Measurements from ENCODE around the gene GATAD2A.
A peak's percentile ranks its signal among the peaks of the same experiment; 100 is the strongest.
"Not testable (repeated sequence)": the region's sequence is repeated elsewhere in the genome, so short reads cannot be mapped to it uniquely, and the experiment has no call there.

The GATAD2A gene

DNA sequence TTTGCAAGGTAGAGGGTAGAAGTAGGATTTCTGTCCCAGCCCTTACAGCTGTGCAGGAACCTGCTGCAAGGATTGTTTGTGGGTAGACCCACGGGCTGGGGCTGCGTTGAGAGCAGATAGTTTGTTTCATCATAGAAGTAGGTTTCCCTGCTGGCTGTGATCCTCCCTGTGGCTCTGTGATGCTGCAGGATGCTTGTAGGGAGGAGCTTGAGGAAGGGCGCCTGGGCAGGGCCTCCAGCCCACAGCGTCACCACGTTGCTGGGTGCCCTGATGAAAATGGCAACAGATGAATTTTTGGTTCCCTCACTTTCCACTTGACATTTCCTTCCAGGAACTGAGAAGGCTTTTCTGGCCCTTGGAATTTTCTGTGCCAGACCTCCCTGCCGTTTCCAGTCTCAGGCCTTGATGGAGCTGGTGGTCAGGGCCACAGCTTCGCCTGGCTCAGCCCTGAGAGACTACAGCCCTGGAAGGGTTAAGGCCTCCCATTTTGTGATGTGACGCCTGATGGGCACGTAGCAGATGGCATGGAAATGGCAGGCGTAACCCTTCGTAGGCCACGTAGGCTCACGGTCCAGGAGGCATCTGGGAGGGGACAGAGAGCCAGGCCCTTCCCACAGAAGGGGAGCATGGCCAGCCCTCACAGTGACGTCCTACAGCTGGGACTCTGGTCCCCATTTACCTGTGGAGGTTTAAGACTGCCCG, 42.2 kb downstream of the GATAD2A start:
- no peak for DNase-seq

DNA sequence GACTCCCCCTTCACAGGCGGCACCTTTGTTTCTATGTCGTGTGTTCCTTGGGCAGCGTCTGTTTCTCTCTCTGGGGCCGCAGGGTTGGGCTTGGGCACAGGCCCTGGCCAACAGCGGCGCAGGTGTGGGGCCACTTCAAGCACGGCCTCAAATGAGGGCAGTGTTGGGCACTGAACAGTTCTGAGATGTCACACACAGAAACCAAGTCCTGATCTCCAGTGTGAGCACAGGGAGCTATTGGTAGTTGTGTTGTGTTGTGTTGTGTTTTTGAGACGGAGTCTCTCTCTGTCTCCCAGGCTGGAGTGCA, 42.7 kb downstream of the GATAD2A start:
- DNase-seq, result no peak

DNA sequence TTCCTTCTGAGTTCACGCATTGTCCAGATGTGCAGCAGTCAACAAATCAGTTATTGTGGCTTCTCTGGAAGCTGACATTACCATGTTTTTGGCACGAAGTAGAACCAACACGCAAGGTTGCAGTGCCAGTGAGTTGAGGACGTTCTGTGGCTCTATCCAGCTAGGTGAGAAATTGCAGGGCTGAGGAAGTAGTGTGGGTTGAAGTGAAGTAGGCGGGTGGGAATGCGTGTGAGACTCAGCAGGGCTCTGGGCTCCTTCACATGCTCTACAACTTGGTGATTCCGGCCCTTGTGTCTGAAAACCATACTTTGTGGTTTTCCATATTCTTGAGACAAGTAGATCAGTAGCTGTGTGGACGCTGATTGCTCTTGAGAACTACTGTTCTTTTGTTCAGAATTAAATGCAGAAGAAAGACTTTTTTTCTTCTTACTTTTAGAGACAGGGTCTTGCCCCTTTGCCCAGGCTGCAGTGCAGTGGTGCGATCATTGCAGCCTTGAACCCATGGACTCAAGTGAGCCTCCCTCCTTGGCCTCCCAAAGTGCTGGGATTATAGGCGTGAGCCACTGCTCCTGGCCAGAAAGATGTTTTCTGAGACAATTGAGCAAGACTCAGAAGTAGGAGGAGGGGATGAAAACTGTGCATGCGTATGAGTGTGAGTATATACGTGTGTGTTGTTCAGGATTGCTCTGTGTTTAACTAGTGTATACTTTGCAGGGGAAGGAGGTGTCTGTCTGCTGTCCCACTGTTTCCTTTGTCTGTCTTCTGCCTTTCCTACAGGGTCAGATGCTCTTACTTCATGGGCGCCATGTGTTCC, 46.2 kb downstream of the GATAD2A start:
- no peak for DNase-seq

DNA sequence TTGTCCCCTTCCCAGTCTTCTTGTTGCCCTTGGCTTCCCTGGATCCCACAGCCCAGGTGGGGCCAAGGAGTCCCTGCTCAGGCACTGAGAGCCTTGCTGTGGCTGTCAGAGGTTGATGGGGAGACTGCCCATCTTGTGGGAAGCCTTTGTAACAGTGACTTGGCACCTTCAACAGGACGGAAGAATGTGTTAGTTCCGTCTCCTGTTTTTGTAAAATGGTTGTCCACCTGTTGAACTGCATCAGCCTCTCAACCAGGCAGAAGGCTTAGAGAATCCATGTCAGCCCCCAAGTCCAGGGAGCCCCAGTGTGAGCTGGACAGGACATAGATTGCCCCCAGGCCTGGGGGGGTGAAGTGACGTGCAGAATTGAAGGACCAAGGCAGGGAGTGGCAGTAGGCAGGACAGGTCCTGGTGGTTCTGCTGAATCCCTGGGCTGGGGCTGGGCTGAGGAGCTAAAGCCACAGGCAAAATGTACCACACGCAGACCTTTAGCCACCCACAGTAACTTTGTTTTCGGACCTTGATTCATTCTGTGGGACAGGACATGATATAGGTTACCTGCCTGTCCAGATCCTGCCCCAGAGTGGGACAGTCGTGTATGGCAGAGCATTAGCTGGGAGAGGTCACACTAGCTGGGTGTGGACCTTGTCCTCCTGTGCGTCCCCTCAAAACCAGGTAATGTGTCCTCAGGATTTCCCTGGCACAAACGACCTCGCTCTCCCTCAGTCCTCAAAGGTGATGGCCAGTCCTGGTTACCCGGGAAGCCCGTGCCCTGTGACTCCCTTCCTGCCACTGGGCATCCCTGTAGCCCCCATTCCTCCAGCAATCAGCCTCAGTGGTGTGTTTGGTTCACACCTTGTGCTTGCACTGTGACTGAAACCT, 47.0 kb downstream of the GATAD2A start:
- no peak for DNase-seq

DNA sequence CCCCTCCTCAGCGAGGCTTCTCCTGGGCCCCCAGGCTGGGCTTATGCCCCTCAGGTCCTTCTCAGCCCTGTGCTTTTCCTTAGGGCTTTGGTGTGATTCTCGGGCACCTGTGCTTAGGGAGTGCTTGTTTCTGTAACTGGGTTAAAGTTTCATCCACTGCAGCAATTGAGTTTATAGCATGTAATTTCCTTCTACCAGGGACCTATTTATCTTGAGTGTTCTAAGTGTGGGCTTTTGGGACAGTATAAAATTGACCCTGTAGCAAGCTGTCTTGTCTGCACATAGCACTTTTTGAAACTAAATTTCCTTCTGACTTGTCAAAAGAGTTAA, 47.6 kb downstream of the GATAD2A start:
- DNase-seq, result no peak

DNA sequence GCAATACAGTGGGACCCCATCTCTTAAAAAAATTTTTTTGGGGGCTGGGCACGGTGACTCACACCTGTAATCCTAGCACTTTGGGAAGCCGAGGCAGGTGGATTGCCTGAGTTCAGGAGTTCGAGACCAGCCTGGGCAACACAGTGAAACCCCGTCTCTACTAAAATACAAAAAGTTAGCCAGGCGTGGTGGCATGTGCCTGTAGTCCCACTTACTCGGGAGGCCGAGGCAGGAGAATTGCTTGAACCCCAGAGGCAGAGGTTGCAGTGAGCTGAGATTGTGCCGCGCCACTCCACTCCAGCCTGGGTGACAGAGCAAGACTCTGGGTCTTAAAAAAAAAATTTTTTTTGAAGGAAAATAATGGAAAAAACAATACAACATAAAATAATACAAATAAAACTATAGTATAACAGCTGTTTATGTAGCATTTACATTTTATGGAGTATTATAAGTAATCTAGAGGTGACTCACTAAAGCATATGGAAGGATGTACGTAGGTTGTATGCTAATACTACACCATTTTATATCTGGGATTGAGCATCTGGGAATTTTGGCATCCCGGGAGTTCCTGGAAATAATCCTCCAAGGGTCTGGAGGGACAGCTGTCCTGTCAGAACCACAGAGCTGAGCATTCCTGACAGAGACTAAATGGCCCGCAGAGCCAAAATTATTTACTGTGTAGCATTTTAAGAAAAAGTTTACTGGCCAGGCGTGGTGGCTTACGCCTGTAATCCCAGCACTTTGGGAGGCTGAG, 49.9 kb downstream of the GATAD2A start:
- not testable (repeated sequence) for DNase-seq

DNA sequence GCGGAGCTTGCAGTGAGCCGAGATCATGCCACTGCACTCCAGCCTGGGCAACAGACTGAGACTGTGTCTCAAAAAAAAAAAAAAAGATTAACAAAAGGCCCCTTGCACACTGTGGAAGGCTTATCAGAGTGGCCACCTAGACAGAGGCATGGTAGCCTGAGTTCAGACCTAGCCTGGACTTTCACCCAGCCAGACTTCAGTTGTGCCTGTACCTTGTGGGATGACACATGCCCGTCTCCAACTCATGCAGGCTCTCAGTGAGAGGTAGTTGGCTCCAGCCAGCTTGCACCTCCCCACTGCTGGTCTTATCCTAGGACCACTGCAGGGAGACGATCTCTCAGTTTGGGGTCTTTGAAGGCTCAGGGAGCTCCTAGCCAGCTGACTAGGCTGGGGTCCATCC, 52.2 kb downstream of the GATAD2A start:
- no peak for DNase-seq

DNA sequence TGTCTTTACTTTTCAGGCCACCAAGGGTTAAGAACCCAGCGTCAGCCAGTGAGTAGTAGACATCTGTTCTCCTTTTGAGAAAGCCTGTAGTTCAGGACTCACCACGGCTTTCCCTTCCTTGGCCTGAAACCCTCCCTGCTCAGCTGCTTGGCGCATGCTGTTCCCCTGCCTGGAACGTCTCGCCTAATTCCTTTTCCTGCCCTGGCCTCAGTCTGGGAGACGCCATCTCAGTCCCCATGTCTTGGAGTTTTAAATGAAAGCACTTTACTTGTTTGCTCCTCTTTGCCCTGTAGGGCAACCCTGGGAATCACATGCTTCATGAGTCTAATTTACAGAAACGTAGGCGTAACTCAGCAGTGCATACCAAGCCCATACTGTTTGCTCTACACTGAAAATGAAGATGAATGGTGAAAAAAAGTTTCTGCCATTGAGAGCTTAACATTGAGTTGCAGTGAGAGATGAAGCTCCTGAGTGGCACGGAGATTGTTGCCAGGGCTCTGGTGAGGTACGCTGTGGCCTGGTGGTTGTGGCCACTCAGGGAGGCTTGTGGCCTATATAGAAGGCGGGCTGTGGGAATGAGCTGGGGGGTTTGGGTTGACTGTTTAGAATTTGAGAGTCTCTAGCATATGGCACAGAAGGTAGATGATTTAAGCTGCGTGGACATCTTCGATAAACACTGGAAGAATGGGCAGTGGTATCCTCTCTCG, 52.8 kb downstream of the GATAD2A start:
- DNase-seq, result no peak

DNA sequence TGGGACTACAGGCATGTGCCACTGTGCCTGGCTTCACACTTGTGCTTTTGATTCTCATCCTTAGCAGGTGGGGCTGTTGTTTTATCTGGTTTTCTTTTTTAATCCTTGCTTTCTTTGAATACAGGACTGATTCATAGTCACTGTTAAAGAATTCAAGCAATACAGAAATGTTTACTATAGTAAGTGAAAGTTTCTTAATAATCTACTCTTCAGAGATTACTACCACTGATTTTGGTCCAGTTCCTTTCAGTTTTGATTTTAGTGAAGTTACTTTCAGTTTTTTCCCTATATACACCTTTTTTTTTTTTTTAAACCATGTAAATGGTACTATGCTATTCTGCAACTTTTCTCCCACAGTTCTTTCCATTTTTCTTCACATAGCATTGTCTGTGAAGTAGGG, 53.6 kb downstream of the GATAD2A start:
- peak; percentile 57 for DNase-seq

DNA sequence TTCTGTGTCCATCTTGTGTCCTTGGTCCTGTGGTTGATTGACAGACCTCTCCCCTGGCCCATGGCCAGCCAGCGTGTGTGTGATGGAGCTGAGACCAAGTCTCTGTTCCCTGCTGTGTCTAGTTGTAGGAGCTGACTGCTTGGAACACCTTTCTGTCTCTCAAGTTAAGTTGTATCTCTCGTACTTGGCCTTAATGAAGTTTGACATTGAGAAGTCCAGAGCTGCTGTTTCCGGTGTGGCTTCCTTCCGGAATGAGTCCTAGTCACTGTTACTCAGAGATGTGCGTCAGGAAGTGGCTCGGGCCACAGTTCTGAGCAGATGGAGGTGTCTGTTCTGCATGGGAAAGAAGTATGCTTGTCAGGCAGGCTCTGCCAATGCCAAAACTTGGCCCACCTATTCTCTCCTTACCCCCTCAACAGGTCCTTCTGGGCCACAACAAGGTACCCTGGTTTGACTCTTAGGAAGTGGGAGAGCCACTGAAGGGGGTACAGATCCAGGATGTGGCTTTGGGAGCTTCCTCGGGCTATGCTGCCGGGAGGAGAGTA, 54.3 kb downstream of the GATAD2A start:
- no peak for DNase-seq

DNA sequence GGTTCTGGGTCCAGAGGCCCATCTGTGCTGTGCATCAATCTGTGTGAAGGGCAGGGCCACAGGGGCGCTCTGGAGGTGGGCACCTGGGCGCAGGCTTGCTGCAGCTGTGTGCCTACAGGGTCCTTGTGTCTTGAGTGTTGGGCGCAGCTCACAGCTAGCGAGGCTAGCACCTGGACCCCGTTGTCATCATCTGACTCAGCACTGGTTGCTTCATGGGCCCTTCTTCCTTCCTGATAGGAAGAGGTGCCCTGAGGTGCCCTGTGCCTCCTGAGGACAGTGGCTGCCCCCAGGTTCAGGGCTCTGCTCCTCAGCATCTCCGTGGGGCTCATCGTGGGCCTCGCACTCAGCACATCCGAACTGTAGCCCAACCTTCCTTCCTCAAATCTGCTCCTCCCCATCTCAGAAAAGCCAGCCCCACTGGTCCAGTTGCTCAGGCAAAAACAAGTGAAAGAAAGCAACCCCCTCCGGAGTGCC, 54.8 kb downstream of the GATAD2A start:
- DNase-seq, result no peak

DNA sequence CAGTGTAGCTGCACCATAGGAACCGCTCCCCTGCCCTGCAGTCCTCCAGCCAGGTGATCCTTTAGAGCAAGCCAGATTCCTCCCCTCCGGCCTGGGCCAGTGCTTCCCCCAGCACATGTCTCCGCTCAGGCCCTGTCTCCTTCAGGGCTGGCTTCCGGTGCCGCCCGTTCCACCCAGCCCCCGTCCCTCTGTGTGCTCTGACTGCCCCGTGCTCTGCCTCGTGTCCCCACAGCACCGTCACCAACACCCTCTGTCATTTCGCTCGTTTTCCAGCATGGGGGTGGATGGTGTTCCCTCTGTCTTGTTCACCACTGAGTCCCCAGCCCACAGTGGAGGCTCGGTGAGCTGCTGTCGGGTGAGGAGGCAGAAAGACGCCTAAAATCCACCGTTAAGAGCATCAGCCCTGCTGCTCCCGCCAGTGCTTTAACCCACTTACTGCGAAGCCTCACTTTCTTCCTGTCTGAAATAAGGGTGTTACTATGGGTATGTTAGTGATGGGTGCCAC, 55.3 kb downstream of the GATAD2A start:
- DNase-seq, result no peak

DNA sequence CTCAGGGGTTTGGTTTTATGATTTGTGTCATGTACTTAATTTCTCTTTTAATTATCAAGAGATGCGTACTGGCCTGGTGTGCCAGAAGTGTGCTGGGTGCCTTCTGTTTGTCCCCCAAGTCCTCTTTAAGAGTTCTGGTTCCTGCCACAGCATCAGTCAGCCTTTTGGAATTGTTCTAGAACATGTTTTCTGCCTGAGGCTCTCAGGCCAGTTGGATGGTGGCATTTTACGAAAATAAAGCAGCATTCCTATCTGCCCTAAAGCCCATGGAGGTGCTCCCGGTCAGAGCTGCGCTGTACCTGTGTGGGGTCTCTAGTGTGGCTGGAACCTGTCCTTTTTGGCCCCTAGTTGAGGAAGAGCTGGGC, 55.8 kb downstream of the GATAD2A start:
- no peak for DNase-seq

DNA sequence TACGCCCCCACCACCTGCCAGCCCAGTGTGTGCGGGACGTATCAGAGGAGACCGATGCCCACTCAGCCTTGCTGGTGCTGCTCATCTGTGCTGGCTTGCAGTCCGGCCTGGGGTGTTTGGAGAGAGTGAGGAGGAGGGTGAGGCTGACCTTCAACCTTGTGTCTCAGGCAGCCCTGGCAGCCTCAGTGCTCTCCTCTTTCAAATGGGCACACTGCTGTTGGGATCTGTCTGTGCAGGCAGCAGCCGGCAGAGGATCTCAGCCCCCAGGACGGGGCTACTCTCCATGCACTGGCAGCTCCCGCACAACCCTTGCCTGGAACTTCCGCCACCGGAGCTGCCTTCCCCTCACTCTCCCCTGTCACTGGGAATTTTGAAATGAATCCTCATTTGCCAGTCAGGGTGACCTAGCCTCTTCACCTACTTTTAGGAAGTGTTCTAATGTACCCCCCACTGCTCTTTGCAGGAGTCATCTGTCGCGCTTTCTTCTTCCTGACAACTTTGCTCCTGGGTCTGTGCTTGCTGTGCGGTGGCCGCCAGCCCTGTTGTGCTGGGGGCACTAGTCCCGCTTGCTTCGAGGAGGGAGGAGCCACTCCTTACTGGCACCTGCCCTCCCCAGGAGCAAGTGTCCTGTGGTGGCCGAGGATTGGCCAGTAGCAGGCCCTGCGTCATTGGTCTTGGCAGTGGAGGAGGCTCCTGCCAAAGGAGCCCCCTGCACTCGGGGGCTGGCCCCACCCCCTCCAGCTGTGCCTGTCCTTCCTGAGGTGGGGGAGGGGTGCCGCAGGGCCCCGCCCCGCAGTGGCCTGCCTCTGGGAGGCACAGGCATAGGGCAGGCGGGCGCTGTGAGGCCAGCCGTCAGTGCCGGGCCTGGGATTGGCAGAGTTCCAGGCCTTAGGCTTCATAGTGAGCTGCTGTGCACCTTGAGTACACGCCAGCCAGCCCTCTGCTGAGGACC, 56.5 kb downstream of the GATAD2A start:
- DNase-seq, result no peak

DNA sequence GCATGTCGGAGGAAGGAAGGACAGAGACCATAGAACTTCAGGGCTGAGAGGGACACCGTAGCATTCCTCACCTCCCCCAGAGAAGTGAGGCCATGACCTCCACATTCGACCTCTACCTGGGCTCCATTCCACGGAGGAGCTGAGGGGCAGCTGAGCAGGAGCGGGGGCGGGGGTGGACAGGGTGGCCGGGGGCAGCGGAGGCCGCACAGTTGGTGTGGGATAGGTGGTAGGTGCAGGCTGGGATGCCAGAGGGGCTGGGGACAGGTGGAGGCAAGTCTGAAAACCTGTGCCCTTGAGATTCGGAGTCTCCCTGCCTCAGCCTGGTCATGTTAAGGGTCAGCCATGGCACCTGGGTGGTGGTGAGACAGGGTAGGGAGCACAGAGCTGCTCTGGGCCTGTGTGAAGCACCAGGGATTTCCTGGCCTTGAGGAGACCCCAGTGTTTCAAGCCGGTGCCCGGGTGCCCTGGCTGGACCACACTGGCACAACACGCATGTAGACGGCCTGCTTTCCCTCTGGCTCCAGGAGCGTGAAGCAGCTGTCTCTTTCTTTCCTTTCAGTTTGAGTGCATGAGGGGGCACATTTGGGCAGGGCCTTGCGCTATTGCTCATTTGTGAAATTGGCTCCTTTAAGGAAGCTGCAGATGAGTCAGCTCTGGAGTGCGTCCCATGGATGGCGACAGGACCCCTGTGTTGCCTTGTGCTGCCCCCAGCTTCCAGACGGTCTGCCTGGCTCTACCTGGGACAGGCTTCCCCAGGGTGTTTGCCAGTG, 58.1 kb downstream of the GATAD2A start:
- no peak for DNase-seq

DNA sequence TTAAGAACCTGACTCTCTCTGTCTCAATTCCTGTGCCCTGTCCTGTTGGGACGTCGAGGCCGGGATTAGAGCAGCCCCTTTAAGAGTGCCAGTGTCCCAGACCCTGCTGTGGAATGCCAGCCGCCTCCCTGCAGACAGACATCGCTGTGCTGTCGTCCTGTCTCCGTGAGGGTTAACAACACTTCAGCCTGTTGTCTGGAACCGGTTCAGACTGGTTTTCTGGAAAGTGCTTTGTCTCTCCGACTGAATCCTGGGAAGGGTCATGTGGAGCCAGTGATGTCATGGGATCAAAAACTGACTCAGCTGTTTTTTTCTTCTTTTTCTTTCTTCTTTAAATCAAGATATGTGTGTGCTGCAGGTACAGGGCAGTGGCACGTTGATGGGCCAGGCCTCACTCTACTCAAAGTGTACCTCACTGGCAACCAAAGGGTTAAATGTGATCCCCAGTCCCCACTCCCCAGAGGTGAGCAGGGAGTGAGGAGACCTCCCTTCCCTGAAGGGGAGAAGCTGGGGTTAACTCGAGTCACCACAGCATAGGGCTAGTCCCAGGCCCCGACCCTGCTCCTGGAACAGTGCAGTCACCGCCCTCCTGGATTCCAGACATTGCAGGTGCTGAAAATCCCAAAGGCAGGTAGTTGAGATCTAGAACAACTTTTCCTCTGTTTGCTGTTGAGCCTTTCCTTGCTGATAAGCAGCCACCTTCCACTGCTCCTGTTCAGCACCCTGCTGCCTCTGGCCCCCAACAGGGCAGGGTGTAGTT, 59.0 kb downstream of the GATAD2A start:
- no peak for DNase-seq

DNA sequence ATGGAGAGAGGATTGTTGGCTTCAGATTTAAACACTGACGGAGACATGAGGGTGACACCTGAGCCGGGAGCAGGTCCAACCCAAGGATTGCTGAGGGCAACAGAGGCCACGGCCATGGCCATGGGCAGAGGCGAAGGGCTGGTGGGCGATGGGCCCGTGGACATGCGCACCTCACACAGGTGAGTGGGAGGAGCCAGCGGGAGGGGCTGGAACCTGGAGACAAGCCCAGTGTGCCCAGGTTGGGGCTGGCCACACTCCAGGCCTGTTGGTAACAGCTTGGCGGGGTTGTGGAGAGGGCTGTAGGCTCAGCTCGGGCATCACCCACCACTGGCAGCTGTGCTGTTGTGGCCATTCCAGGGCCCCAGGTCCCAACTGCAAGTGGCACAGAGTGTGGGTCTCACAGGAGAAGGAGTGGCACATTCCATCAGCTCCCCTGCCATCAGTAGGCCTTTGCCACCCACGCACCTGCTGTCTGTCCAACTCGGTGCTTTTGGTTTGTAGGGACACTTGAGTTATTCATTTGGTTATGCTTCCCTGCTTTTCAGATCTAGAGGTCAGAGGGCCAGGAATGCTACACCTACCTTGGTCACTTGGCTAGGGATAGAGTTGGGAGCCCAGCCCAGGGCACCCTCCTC, 60.1 kb downstream of the GATAD2A start:
- DNase-seq, result no peak

DNA sequence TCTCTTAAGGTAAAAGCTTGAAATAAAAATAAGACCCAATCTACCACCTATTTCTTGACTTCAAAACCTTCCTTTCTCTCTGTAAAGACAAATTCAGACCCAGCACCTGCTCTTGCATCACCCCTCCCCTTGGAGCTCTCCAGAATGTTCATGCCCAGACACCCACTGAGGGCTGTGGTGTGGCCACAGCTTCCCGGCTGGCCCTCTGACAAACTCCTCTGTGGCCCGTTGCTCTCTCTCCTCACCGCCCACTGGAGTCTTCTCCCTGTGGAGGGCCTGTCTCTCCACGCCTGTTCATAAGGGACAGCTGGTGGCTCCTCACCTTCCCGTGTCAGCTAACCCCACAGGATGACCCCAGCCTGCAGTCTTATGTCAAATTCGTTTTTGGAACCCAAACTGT, 60.7 kb downstream of the GATAD2A start:
- no peak for DNase-seq
